Gastroesophageal sphincter (tissue), 4 donors: ENCODE measurements around the gene MAU2. TPM values are rescaled to one million over a fixed set of nuclear protein-coding genes. Genes with fewer than 3 reads are reported as not detected.

Experiments used
- ATAC-seq: fragments of 150-250 bp; one replicate; pipeline ENCODE4 v1.9.1; 2016; ENCODE audit warnings: mild to moderate bottlenecking, moderate library complexity
- H3K27ac ChIP-seq, 4 donors: fragments of 200-600 bp; sonication (generic) in 3 of 4; 1 replicate in 3 of 4; 2 replicates in 1 of 4; pipeline ENCODE4 v1.5.1; 2016 to 2019
- H3K27me3 ChIP-seq: fragments of 200-600 bp; sonication (generic); one replicate; pipeline ENCODE4 v1.5.1; 2019
- H3K36me3 ChIP-seq, 2 donors: fragments of 200-600 bp; sonication (generic); one replicate each; pipeline ENCODE4 v1.5.1; 2019; ENCODE audit warnings: control low read depth in 1 of 2
- H3K4me1 ChIP-seq, 3 donors: fragments of 200-600 bp; sonication (generic); 1 replicate in 2 of 3; 2 replicates in 1 of 3; pipeline ENCODE4 v1.5.1; 2016 to 2019; ENCODE audit warnings: control low read depth in 2 of 3
- H3K4me3 ChIP-seq, 2 donors: fragments of 200-600 bp; sonication (generic); one replicate each; pipeline ENCODE4 v1.5.1; 2019; ENCODE audit warnings: mild to moderate bottlenecking in 1 of 2, moderate library complexity in 1 of 2
- H3K9me3 ChIP-seq, 3 donors: fragments of 200-600 bp; sonication (generic); one replicate each; pipeline ENCODE4 v1.5.1; 2017 to 2019; ENCODE audit warnings: control low read depth in 2 of 3
- CTCF ChIP-seq, 4 experiments: fragments of 200-600 bp in 2 of 4; fragments of 450-650 bp in 2 of 4; sonication (generic) in 1 of 4; IDR thresholded peaks; one replicate each; pipeline ENCODE4 v1.5.1; 2017 to 2019; ENCODE audit warnings: antibody characterized with exemption in 4 of 4, mild to moderate bottlenecking in 2 of 4, moderate library complexity in 2 of 4
- EP300 ChIP-seq: sonication (generic); formaldehyde crosslinking; IDR thresholded peaks from one replicate; pipeline ENCODE4 v1.6.1; 2017; ENCODE audit warnings: antibody characterized with exemption, mild to moderate bottlenecking
- POLR2A ChIP-seq, 2 donors: fragments of 450-650 bp; IDR thresholded peaks; one replicate each; pipeline ENCODE4 v1.6.1; 2017; ENCODE audit warnings: antibody characterized with exemption in 2 of 2, mild to moderate bottlenecking in 2 of 2, moderate library complexity in 1 of 2
- POLR2AphosphoS5 ChIP-seq: sonication (generic); formaldehyde crosslinking; IDR thresholded peaks from one replicate; pipeline ENCODE4 v1.6.1; 2017; ENCODE audit warnings: antibody characterized with exemption
- WGBS, 2 donors: methylation state at CpG; one replicate each; pipeline ENCODE4 v1.1.5; 2018; ENCODE audit warnings: low coverage in 1 of 2; 5-methylcytosine and 5-hydroxymethylcytosine counted together
- total RNA-seq, 4 donors: library from RNA; depleted of rRNA; stranded (reverse); fragments of >200 nt; gene quantifications; one replicate each; pipeline ENCODE4 v1.1.0, GENCODE V29; 2016

The MAU2 gene
- total RNA-seq, 4 donors from 2014 or later, result 17.9 to 46.5 (median 39.0) TPM

GRCh38 chr19:19337120-19337519 is 16.5 kb downstream of the MAU2 start:
- Histone ChIP-seq H3K9me3 (no peaks in the 10 kb centered on the region), H3K36me3 (peaks cover 0 to 100% of the 10 kb centered on the region in 2 donors), H3K27ac (no peak overlapping the region), H3K4me1 (no peaks in the 10 kb centered on the region), H3K27me3 (no peaks in the 10 kb centered on the region), H3K4me3 (no peak overlapping the region)
- 74 to 76% methylated on average over 5 to 10 of the region's 17 CpGs for WGBS, 2 donors
- TF ChIP-seq POLR2A (IDR thresholded peaks at IDR 0.05) (no peak), POLR2AphosphoS5 (no peak), CTCF (IDR thresholded peaks at IDR 0.05) (no peak), EP300 (no peak)
- no peak for ATAC-seq

- H3K9me3 ChIP-seq, result no peaks in the 10 kb centered on the region
- H3K4me1 ChIP-seq, result no peaks in the 10 kb centered on the region
- TF ChIP-seq POLR2A (IDR thresholded peaks at IDR 0.05), result no peak
- TF ChIP-seq EP300, result no peak
- TF ChIP-seq POLR2AphosphoS5, result no peak
- TF ChIP-seq CTCF (IDR thresholded peaks at IDR 0.05), result no peak
- H3K27me3 ChIP-seq, result no peaks in the 10 kb centered on the region
- H3K4me3 ChIP-seq, result no peak overlapping the region
- H3K36me3 ChIP-seq, result peaks cover 0 to 100% of the 10 kb centered on the region in 2 donors
- H3K27ac ChIP-seq, result no peak overlapping the region
- WGBS, 2 donors, result 81% methylated on average over 3 of the region's 7 CpGs; no CpG with 5 or more reads in 1 of the 2 donors
- no peak for ATAC-seq
Measured at GRCh38 chr19:19338082-19338481, 17.5 kb downstream of the MAU2 start.

- Histone ChIP-seq H3K36me3 (peaks cover 0 to 100% of the 10 kb centered on the region in 2 donors), H3K9me3 (no peaks in the 10 kb centered on the region), H3K27me3 (no peaks in the 10 kb centered on the region), H3K27ac (no peak overlapping the region), H3K4me3 (no peak overlapping the region), H3K4me1 (no peaks in the 10 kb centered on the region)
- WGBS, 2 donors, result no CpG with 5 or more reads among the region's 11 CpGs
- no peak for TF ChIP-seq POLR2A (IDR thresholded peaks at IDR 0.05)
- no peak for ATAC-seq
Measured at GRCh38 chr19:19341026-19341425, 20.4 kb downstream of the MAU2 start.

GRCh38 chr19:19342086-19343015 is 21.7 kb downstream of the MAU2 start:
- Histone ChIP-seq H3K27ac (no peak overlapping the region), H3K27me3 (no peaks in the 10 kb centered on the region), H3K36me3 (peaks cover 0 to 100% of the 10 kb centered on the region in 2 donors), H3K4me1 (no peaks in the 10 kb centered on the region), H3K9me3 (no peaks in the 10 kb centered on the region), H3K4me3 (no peak overlapping the region)
- TF ChIP-seq EP300, result no peak
- TF ChIP-seq POLR2AphosphoS5, result no peak
- peak in 3 of 4 experiments; percentile 67 to 83 (median 70) for TF ChIP-seq CTCF (IDR thresholded peaks at IDR 0.05)
- no peak for TF ChIP-seq POLR2A (IDR thresholded peaks at IDR 0.05)
- peak; percentile 42 for ATAC-seq
- WGBS, 2 donors, result 0 to 87% methylated on average over 1 to 3 of the region's 28 CpGs

- no peak overlapping the region for H3K4me3 ChIP-seq
- H3K9me3 ChIP-seq, result no peaks in the 10 kb centered on the region
- H3K27ac ChIP-seq, result no peak overlapping the region
- WGBS, 2 donors, result 69 to 73% methylated on average over 2 of the region's 7 CpGs
- H3K36me3 ChIP-seq, result peaks cover 0 to 100% of the 10 kb centered on the region in 2 donors
- no peak for ATAC-seq
- TF ChIP-seq CTCF (IDR thresholded peaks at IDR 0.05) (no peak), EP300 (no peak), POLR2AphosphoS5 (no peak), POLR2A (IDR thresholded peaks at IDR 0.05) (no peak)
- H3K4me1 ChIP-seq, result no peaks in the 10 kb centered on the region
- no peaks in the 10 kb centered on the region for H3K27me3 ChIP-seq
Measured at GRCh38 chr19:19343016-19343362, 22.4 kb downstream of the MAU2 start.
